K562 (cell line): ENCODE results near the gene SLC26A5. TPM values are rescaled to one million over a fixed set of nuclear protein-coding genes. Genes with fewer than 3 reads are reported as not detected.
A peak's percentile ranks its signal among the peaks of the same experiment; 100 is the strongest.

Source experiments
- ARID2 ChIP-seq: fragments of 450-650 bp; IDR thresholded peaks from 2 replicates; pipeline ENCODE4 v1.6.1; 2017; ENCODE audit warnings: antibody characterized with exemption, mild to moderate bottlenecking
- ASH1L ChIP-seq: fragments of 450-650 bp; IDR thresholded peaks from 2 replicates; pipeline ENCODE4 v1.6.1; 2018; ENCODE audit warnings: borderline replicate concordance, mild to moderate bottlenecking, low read depth; ENCODE audit not compliant: partially characterized antibody
- FOXJ3 ChIP-seq: sonication (generic); formaldehyde crosslinking; IDR thresholded peaks from 2 replicates; pipeline ENCODE4 v1.4.0; 2020; ENCODE audit warnings: mild to moderate bottlenecking, missing genetic modification reagents
- GABPB2 ChIP-seq: fragments of 250-450 bp; sonication (Bioruptor Pico); conservative IDR thresholded peaks from 2 replicates; pipeline ENCODE4 v1.5.1; 2021; ENCODE audit warnings: mild to moderate bottlenecking
- KDM2B ChIP-seq: fragments of 250-450 bp; sonication (Bioruptor Pico); IDR thresholded peaks from 2 replicates; pipeline ENCODE4 v1.8.0; 2021; ENCODE audit warnings: mild to moderate bottlenecking, moderate library complexity
- KLF6 ChIP-seq: fragments of 250-450 bp; sonication (Bioruptor Pico); IDR thresholded peaks from 2 replicates; pipeline ENCODE4 v1.4.0; 2020; ENCODE audit warnings: mild to moderate bottlenecking, moderate library complexity, borderline replicate concordance
- LARP7 ChIP-seq: fragments of 450-650 bp; IDR thresholded peaks from 2 replicates; pipeline ENCODE4 v1.6.1; 2016
- MED1 ChIP-seq: sonication (generic); formaldehyde crosslinking; IDR thresholded peaks from 2 replicates; pipeline ENCODE4 v1.8.1; 2023; ENCODE audit warnings: missing genetic modification reagents, borderline replicate concordance
- NFIC ChIP-seq: fragments of 450-650 bp; IDR thresholded peaks from 2 replicates; pipeline ENCODE4 v1.6.1; 2017; ENCODE audit warnings: mild to moderate bottlenecking, inconsistent platforms
- POU5F1 ChIP-seq: fragments of 150-350 bp; IDR thresholded peaks from 2 replicates; pipeline ENCODE4 v1.6.1; 2014; ENCODE audit warnings: borderline replicate concordance, low read length, low read depth, mild to moderate bottlenecking; ENCODE audit not compliant: partially characterized antibody
- SMAD1 ChIP-seq: fragments of 150-350 bp; IDR thresholded peaks from 2 replicates; pipeline ENCODE4 v1.6.1; 2014; ENCODE audit warnings: low read length, low read depth; ENCODE audit not compliant: partially characterized antibody
- TAF7 ChIP-seq: fragments of 450-650 bp; IDR thresholded peaks from 2 replicates; pipeline ENCODE4 v1.6.1; 2016; ENCODE audit warnings: missing genetic modification characterization, missing compliant biosample characterization
- TBP ChIP-seq: optimal IDR thresholded peaks from 2 replicates; pipeline ENCODE3; 2011; ENCODE audit warnings: low read depth, low read length, improper control_type of control experiment
- TOE1 ChIP-seq, 2 experiments: fragments of 450-650 bp in 1 of 2; sonication (generic) in 1 of 2; formaldehyde crosslinking in 1 of 2; IDR thresholded peaks; 2 replicates each; pipeline versions ENCODE4 v1.7.1 to v1.8.0; 2016 to 2022; ENCODE audit warnings: borderline replicate concordance in 2 of 2, mild to moderate bottlenecking in 2 of 2, antibody characterized with exemption in 1 of 2, inconsistent platforms in 1 of 2, low read depth in 1 of 2, missing genetic modification reagents in 1 of 2, moderate library complexity in 1 of 2
- ZNF12 ChIP-seq: sonication (generic); formaldehyde crosslinking; IDR thresholded peaks from 2 replicates; pipeline ENCODE4 v1.4.0; 2020; ENCODE audit warnings: mild to moderate bottlenecking, missing genetic modification reagents
- ZNF134 ChIP-seq: fragments of 250-450 bp; sonication (Bioruptor Pico); conservative IDR thresholded peaks from 2 replicates; pipeline ENCODE4 v1.4.0; 2020
- ZNF140 ChIP-seq: fragments of 250-450 bp; sonication (Bioruptor Pico); IDR thresholded peaks from 2 replicates; pipeline ENCODE4 v1.8.0; 2021; ENCODE audit warnings: moderate library complexity, mild to moderate bottlenecking, inconsistent platforms
- ZNF316 ChIP-seq: fragments of 450-650 bp; IDR thresholded peaks from 2 replicates; pipeline ENCODE4 v1.6.1; 2016
- ZNF551 ChIP-seq: fragments of 250-450 bp; sonication (Bioruptor Pico); IDR thresholded peaks from 2 replicates; pipeline ENCODE4 v1.5.0; 2021; ENCODE audit warnings: mild to moderate bottlenecking, moderate library complexity
- ZNF76 ChIP-seq: fragments of 250-450 bp; sonication (Bioruptor Pico); IDR thresholded peaks from 2 replicates; pipeline ENCODE4 v1.4.0; 2020; ENCODE audit warnings: mild to moderate bottlenecking, moderate library complexity, borderline replicate concordance
- polyA plus RNA-seq, 8 experiments: library from polyadenylated mRNA; depleted of rRNA in 4 of 8; stranded (reverse) in 5 of 8; unstranded in 3 of 8; fragments of >200 nt; fragmentation: Nextera tagmentation in 2 of 8; fragmentation: Illumina TruSeq in 1 of 8; extraction: Ambion mirVana in 2 of 8; extraction: Trizol in 1 of 8; gene quantifications; 2 replicates each; pipeline versions ENCODE4 v1.2.1 to v1.2.3, GENCODE V29; 2011 to 2014; ENCODE audit warnings: inconsistent platforms in 1 of 8, missing spikeins in 1 of 8
- total RNA-seq, 7 experiments: library from RNA; depleted of rRNA in 6 of 7; stranded (reverse); fragments of >200 nt in 6 of 7; fragmentation: Illumina TruSeq in 2 of 7; extraction: Trizol in 2 of 7; gene quantifications; 2 replicates each; pipeline versions ENCODE4 v1.2.1 to v1.2.3, GENCODE V29; 2011 to 2021; ENCODE audit warnings: low replicate concordance in 1 of 7
- TF ChIP-seq, protein P1 (sequence below): fragments of 450-650 bp; IDR thresholded peaks from 2 replicates; pipeline ENCODE4 v1.6.1; 2014; ENCODE audit warnings: low read depth, mild to moderate bottlenecking, moderate library complexity, borderline replicate concordance
- TF ChIP-seq, protein P2 (sequence below), 2 experiments: IDR thresholded peaks in 1 of 2; conservative IDR thresholded peaks in 1 of 2; 2 replicates each; pipeline ENCODE4 v1.6.1; 2016; ENCODE audit warnings: low read depth in 2 of 2, mild to moderate bottlenecking in 1 of 2, missing compliant biosample characterization in 1 of 2, missing genetic modification characterization in 1 of 2, moderate library complexity in 1 of 2
- TF ChIP-seq, protein P3 (sequence below): fragments of 450-650 bp; formaldehyde crosslinking; IDR thresholded peaks from 2 replicates; pipeline ENCODE4 v1.4.0; 2020; ENCODE audit warnings: mild to moderate bottlenecking, moderate library complexity

The SLC26A5 gene
- total and polyA plus RNA-seq, 9 of the 15 experiments (the other 6 are each of a cell fraction or from before 2014, with no cell fraction given), result not detected

DNA sequence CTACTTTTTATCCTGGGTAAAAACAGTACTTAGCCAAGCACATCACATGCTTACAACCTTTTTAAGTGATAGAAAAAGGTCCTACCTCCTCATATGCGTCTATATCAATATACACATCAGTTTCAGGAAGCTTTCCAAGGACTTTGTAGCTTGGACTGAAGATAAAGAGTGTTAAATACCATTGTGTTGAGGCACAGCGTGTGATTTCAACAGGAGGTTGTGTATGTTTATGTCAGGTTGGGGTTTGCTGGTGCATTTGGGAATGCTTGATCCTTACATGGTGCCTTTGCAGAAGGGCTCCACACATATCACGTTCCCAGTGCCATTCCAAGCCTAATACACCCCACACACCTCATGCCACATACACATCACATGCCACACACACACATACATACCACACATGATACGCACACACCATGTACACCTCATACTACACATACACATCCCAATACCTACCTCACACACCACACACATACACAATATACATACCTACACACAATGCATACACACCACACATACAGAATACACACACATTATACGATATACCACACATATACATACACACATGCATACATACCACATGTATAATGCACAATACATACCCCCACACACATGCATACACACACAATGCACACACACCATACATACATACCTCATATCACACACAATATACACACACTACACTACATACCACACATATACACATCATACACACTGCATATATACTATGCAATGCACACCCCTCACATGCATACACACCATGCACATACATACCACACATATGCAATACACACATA lies 65.4 kb downstream of the SLC26A5 start (continued):
- TF ChIP-seq ZNF551 (CRISPR knock-in tag) (no peak), TBP (no peak), ZNF134 (no peak), ZNF12 (no peak), ASH1L (no peak), GABPB2 (CRISPR knock-in tag) (no peak), LARP7 (no peak), TAF7 (tag) (no peak), ZNF76 (no peak), POU5F1 (no peak), MED1 (CRISPR knock-in tag) (no peak), KLF6 (CRISPR knock-in tag) (no peak), ZNF140 (CRISPR knock-in tag) (no peak), ZNF316 (0 out of 2 replicates have a peak, but pooled peaks have one; percentile 3), FOXJ3 (CRISPR knock-in tag) (no peak), KDM2B (CRISPR knock-in tag) (no peak), ARID2 (no peak; the same call in 1 of the 2 replicates), SMAD1 (no peak), NFIC (no peak), TOE1 (IDR thresholded peaks at IDR 0.05; ENCODE audit: borderline replicate concordance) (no peak), TOE1 (CRISPR knock-in tag; IDR thresholded peaks at IDR 0.05; ENCODE audit: borderline replicate concordance, low read depth) (no peak)
- TF ChIP-seq, protein P1, sequence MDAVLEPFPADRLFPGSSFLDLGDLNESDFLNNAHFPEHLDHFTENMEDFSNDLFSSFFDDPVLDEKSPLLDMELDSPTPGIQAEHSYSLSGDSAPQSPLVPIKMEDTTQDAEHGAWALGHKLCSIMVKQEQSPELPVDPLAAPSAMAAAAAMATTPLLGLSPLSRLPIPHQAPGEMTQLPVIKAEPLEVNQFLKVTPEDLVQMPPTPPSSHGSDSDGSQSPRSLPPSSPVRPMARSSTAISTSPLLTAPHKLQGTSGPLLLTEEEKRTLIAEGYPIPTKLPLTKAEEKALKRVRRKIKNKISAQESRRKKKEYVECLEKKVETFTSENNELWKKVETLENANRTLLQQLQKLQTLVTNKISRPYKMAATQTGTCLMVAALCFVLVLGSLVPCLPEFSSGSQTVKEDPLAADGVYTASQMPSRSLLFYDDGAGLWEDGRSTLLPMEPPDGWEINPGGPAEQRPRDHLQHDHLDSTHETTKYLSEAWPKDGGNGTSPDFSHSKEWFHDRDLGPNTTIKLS, result no peak
- TF ChIP-seq, protein P2, sequence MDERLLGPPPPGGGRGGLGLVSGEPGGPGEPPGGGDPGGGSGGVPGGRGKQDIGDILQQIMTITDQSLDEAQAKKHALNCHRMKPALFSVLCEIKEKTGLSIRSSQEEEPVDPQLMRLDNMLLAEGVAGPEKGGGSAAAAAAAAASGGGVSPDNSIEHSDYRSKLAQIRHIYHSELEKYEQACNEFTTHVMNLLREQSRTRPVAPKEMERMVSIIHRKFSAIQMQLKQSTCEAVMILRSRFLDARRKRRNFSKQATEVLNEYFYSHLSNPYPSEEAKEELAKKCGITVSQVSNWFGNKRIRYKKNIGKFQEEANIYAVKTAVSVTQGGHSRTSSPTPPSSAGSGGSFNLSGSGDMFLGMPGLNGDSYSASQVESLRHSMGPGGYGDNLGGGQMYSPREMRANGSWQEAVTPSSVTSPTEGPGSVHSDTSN (CRISPR knock-in tag; IDR thresholded peaks at IDR 0.05; ENCODE audit: low read depth), result no peak
- TF ChIP-seq, protein P2 (tag; conservative IDR thresholded peaks at IDR 0.05; ENCODE audit: low read depth), result no peak
- TF ChIP-seq, protein P3, sequence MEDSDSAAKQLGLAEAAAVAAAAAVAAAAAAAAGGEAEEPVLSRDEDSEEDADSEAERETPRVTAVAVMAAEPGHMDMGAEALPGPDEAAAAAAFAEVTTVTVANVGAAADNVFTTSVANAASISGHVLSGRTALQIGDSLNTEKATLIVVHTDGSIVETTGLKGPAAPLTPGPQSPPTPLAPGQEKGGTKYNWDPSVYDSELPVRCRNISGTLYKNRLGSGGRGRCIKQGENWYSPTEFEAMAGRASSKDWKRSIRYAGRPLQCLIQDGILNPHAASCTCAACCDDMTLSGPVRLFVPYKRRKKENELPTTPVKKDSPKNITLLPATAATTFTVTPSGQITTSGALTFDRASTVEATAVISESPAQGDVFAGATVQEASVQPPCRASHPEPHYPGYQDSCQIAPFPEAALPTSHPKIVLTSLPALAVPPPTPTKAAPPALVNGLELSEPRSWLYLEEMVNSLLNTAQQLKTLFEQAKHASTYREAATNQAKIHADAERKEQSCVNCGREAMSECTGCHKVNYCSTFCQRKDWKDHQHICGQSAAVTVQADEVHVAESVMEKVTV (CRISPR knock-in tag), result no peak
